ENCODE results near the gene RNF5. TPM values are rescaled to one million over a fixed set of nuclear protein-coding genes. Genes with fewer than 3 reads are reported as not detected.

RNF5 gene
- total and polyA plus RNA-seq, 9 of the 15 experiments (the other 6 are each of a cell fraction or from before 2014, with no cell fraction given) = 62.2 to 245 (median 129) TPM

DNA sequence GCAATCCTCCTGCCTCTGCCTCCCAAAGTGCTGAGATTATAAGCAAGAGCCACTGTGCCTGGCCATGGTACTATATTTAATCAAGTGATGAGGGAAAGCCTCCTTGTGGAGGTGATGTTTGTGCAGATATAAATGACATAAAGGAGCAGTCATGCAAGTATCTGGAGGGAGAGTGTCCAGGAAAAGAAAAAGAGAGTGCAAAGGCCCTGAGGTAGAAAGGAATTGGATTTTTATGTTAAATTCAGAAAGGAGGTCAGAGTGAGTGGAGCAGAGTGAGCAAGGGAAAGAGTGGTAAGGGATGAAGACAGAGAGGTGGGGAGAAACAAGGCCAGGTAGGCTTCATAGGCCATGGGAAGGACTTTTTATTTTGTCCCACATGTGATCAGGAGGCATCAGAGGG, 40.8 kb upstream of the RNF5 start (continued):
- TF ChIP-seq, protein P1, sequence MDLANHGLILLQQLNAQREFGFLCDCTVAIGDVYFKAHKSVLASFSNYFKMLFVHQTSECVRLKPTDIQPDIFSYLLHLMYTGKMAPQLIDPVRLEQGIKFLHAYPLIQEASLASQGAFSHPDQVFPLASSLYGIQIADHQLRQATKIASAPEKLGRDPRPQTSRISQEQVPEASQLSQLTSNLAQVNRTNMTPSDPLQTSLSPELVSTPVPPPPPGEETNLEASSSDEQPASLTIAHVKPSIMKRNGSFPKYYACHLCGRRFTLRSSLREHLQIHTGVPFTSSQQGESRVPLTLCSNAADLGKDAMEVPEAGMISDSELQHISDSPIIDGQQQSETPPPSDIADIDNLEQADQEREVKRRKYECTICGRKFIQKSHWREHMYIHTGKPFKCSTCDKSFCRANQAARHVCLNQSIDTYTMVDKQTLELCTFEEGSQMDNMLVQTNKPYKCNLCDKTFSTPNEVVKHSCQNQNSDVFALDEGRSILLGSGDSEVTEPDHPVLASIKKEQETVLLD (IDR thresholded peaks at IDR 0.05) = no peak
- TF ChIP-seq, protein P2, sequence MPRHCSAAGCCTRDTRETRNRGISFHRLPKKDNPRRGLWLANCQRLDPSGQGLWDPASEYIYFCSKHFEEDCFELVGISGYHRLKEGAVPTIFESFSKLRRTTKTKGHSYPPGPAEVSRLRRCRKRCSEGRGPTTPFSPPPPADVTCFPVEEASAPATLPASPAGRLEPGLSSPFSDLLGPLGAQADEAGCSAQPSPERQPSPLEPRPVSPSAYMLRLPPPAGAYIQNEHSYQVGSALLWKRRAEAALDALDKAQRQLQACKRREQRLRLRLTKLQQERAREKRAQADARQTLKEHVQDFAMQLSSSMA (CRISPR knock-in tag; IDR thresholded peaks at IDR 0.05) = no peak
- no peak for TF ChIP-seq XRCC4 (IDR thresholded peaks at IDR 0.05; ENCODE audit: extremely low read depth, insufficient read depth, insufficient read length)
- TF ChIP-seq CBX8 (IDR thresholded peaks at IDR 0.05; ENCODE audit: borderline replicate concordance, extremely low read depth, low read depth, low read length, poor library complexity, severe bottlenecking) = no peak
- no peak for TF ChIP-seq FOXJ3 (CRISPR knock-in tag; IDR thresholded peaks at IDR 0.05)
- TF ChIP-seq ZNF717 (CRISPR knock-in tag; IDR thresholded peaks at IDR 0.05) = no peak
- no peak for TF ChIP-seq JUNB (CRISPR knock-in tag; conservative IDR thresholded peaks at IDR 0.05)
- no peak for TF ChIP-seq ERF (CRISPR knock-in tag; IDR thresholded peaks at IDR 0.05)

DNA sequence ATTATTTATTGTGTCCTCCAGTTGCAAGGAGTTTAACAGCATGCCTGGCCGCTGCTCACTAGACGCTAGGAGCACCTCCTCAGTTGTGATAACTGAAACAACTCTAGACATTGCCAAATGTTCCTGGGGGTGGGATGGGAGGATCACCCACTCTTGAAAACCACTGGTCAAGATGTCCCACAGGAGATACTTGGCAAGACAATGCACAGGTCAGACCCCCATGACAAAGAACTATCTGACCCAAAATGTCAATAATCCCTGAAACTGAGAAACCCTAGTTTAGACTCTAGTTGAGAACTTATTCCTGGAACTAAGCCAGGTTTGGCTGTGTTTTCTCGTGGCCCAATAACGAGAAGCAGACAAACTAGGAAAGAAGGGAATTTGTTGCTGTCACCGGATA, 38.6 kb upstream of the RNF5 start:
- no peaks in the 10 kb centered on the region for H4K20me1 ChIP-seq (replicated peaks; ENCODE audit: control insufficient read depth, insufficient read depth, low read length)
- ATAC-seq (no peak), DNase-seq (ENCODE audit: extremely low read depth in 1 of 4, low spot score in 3 of 4) (no peak), FAIRE-seq (no peak)
- no peaks in the 10 kb centered on the region for H3K36me3 ChIP-seq (ENCODE audit: control insufficient read depth, insufficient read depth, low read length)
- H2AFZ ChIP-seq (ENCODE audit: low read depth, low read length) = no peak overlapping the region
- no TSS peak for BruUV-seq (replicated peaks)
- H3K27ac ChIP-seq (ENCODE audit: extremely low read depth, low read depth, low read length) = no peak overlapping the region
- 67% methylated on average over 5 of the region's 5 CpGs for WGBS (ENCODE audit: insufficient coverage, low coverage, missing lambda C conversion rate)
- ChIA-PET CTCF (ENCODE audit: low intra/inter-chr PET ratio) (interaction anchor here (0.6 kb wide), 1 partner anchor 303 kb away, joined by 3 read pairs; no protein-coding TSS in a partner anchor), POLR2A (interaction anchor here (1.4 kb wide), 1 partner anchor 9 kb away, joined by 11 read pairs; no protein-coding TSS in a partner anchor)
- no peak overlapping the region for H3K4me3 ChIP-seq
- no peaks in the 10 kb centered on the region for H3K27me3 ChIP-seq (ENCODE audit: control insufficient read depth in 2 of 2, insufficient read depth in 2 of 2, low read length in 2 of 2)
- intact Hi-C loops (cut with micrococcal nuclease) = no loop called here
- peaks cover 10 to 15% of the 10 kb centered on the region in 2 experiments; a peak in 4 of 5 replicates for H3K4me1 ChIP-seq (replicated peaks in 1 of 2; ENCODE audit: control insufficient read depth in 2 of 2, insufficient read depth in 2 of 2, low read length in 2 of 2)
- in situ Hi-C loops (cut with MboI) = loop anchor here (5.0 kb wide), 1 partner anchor 1023 kb away; no protein-coding TSS in a partner anchor
- H3K9ac ChIP-seq (ENCODE audit: insufficient read depth in 1 of 2, low read depth in 2 of 2, low read length in 2 of 2) = no peak overlapping the region
- no peaks in the 10 kb centered on the region for H3K79me2 ChIP-seq (ENCODE audit: control insufficient read depth, insufficient read depth, low read length)
- no peaks in the 10 kb centered on the region for H3K9me3 ChIP-seq (replicated peaks; ENCODE audit: control insufficient read depth, insufficient read depth, low read depth, low read length)
- H3K4me2 ChIP-seq (ENCODE audit: insufficient read depth, low read length) = no peak overlapping the region
- H3K9me1 ChIP-seq (ENCODE audit: control insufficient read depth, insufficient read depth, low read length) = no peaks in the 10 kb centered on the region
- TF ChIP-seq DIDO1 (tag; IDR thresholded peaks at IDR 0.05; ENCODE audit: low read depth) (no peak), PHB (CRISPR knock-in tag; IDR thresholded peaks at IDR 0.05) (no peak), SUPT5H (IDR thresholded peaks at IDR 0.05) (no peak), ASH1L (IDR thresholded peaks at IDR 0.05; ENCODE audit: borderline replicate concordance, low read depth, partially characterized antibody) (no peak), NFIC (IDR thresholded peaks at IDR 0.05) (peak; percentile 73), NCOR1 (IDR thresholded peaks at IDR 0.05) (no peak), CREM (IDR thresholded peaks at IDR 0.05; ENCODE audit: low read depth) (no peak)
- TF ChIP-seq, protein P3, sequence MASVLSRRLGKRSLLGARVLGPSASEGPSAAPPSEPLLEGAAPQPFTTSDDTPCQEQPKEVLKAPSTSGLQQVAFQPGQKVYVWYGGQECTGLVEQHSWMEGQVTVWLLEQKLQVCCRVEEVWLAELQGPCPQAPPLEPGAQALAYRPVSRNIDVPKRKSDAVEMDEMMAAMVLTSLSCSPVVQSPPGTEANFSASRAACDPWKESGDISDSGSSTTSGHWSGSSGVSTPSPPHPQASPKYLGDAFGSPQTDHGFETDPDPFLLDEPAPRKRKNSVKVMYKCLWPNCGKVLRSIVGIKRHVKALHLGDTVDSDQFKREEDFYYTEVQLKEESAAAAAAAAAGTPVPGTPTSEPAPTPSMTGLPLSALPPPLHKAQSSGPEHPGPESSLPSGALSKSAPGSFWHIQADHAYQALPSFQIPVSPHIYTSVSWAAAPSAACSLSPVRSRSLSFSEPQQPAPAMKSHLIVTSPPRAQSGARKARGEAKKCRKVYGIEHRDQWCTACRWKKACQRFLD (CRISPR knock-in tag; IDR thresholded peaks at IDR 0.05) = no peak

All from K562 (cell line).